IMR-90 (cell line): ENCODE data around the gene OR51I2. TPM values are rescaled to one million over a fixed set of nuclear protein-coding genes. Genes with fewer than 3 reads are reported as not detected.

Source experiments
- ATAC-seq: fragments of 200-7000 bp; cut with Tn5 transposase; 2 replicates; pipeline ENCODE4 v1.9.1; 2020; ENCODE audit warnings: low read depth, mild to moderate bottlenecking, moderate library complexity
- BruUV-seq: library from RNA; stranded (reverse); fragments of 400-500 nt; replicated peaks from 2 replicates; lab custom pipeline; 2021; lab: Mats Ljungman, UMichigan
- CTCF ChIA-PET: fragments of 300-600 bp; formaldehyde crosslinking; extraction: SDS; loops from one replicate; lab custom pipeline; 2021; ENCODE audit warnings: antibody characterized with exemption; lab: Yijun Ruan, JAX
- POLR2A ChIA-PET: fragments of 300-600 bp; sonication (Branson Sonifier 250); formaldehyde crosslinking; loops from one replicate; lab custom pipeline; 2022; ENCODE audit warnings: antibody characterized with exemption; ENCODE audit not compliant: unreplicated experiment; lab: Charles Lee
- DNase-seq: peaks from one replicate; pipeline ENCODE4 v3.0.0; 2013
- H2AFZ ChIP-seq: replicated peaks from 2 replicates; pipeline ENCODE3; 2013; ENCODE audit warnings: low read length, mild to moderate bottlenecking; ENCODE audit not compliant: poor library complexity
- H2AK5ac ChIP-seq: 2 replicates; pipeline ENCODE4 v1.6.1; 2013; ENCODE audit warnings: low read depth, low read length, inconsistent platforms
- H2AK9ac ChIP-seq: replicated peaks from 2 replicates; pipeline ENCODE3; 2013; ENCODE audit warnings: mild to moderate bottlenecking, low read depth, low read length, moderate library complexity; ENCODE audit not compliant: poor library complexity
- H2BK120ac ChIP-seq: 2 replicates; pipeline ENCODE4 v1.6.1; 2013; ENCODE audit warnings: low read depth, low read length, inconsistent platforms
- H2BK15ac ChIP-seq: 3 replicates; pipeline ENCODE4 v1.6.1; 2013; ENCODE audit warnings: low read depth, low read length, inconsistent platforms
- H2BK20ac ChIP-seq: 2 replicates; pipeline ENCODE4 v1.6.1; 2013; ENCODE audit warnings: low read depth, mild to moderate bottlenecking, inconsistent platforms, low read length, moderate library complexity
- H2BK5ac ChIP-seq: 2 replicates; pipeline ENCODE4 v1.6.1; 2013; ENCODE audit warnings: mild to moderate bottlenecking, low read depth, low read length, inconsistent platforms; ENCODE audit not compliant: poor library complexity, severe bottlenecking
- H3K14ac ChIP-seq: replicated peaks from 2 replicates; pipeline ENCODE4 v1.6.1; 2013; ENCODE audit warnings: low read depth, low read length, inconsistent platforms
- H3K18ac ChIP-seq: 2 replicates; pipeline ENCODE4 v1.6.1; 2013; ENCODE audit warnings: low read depth, low read length, control low read depth
- H3K23ac ChIP-seq: 2 replicates; pipeline ENCODE4 v1.6.1; 2013; ENCODE audit warnings: low read depth, low read length, inconsistent platforms
- H3K27ac ChIP-seq: 2 replicates; pipeline ENCODE4 v1.5.1; 2013; ENCODE audit warnings: mild to moderate bottlenecking, control low read depth, low read length; ENCODE audit not compliant: insufficient read depth
- H3K27me3 ChIP-seq: 2 replicates; pipeline ENCODE4 v1.6.1; 2013; ENCODE audit warnings: low read length; ENCODE audit not compliant: control insufficient read depth, insufficient read depth
- H3K36me3 ChIP-seq: 2 replicates; pipeline ENCODE4 v1.6.1; 2013; ENCODE audit warnings: low read length, mixed read lengths; ENCODE audit not compliant: control insufficient read depth, insufficient read depth
- H3K4ac ChIP-seq: 2 replicates; pipeline ENCODE4 v1.6.1; 2013; ENCODE audit warnings: low read depth, low read length, inconsistent platforms
- H3K4me1 ChIP-seq: 2 replicates; pipeline ENCODE4 v1.6.1; 2013; ENCODE audit warnings: low read length, mixed read lengths; ENCODE audit not compliant: control insufficient read depth, insufficient read depth
- H3K4me2 ChIP-seq: 2 replicates; pipeline ENCODE4 v1.6.1; 2013; ENCODE audit warnings: low read depth, mild to moderate bottlenecking, control low read depth, low read length, moderate library complexity
- H3K4me3 ChIP-seq: 2 replicates; pipeline ENCODE4 v1.5.1; 2013; ENCODE audit warnings: low read depth, mild to moderate bottlenecking, control low read depth, low read length, moderate library complexity; ENCODE audit not compliant: insufficient read depth
- H3K56ac ChIP-seq: 2 replicates; pipeline ENCODE4 v1.6.1; 2013; ENCODE audit warnings: low read length, inconsistent platforms; ENCODE audit not compliant: insufficient read depth; ENCODE audit errors: extremely low read depth
- H3K79me1 ChIP-seq, 2 experiments: 2 replicates each; pipeline ENCODE4 v1.6.1; 2013; ENCODE audit warnings: low read length in 2 of 2, inconsistent platforms in 1 of 2, low read depth in 1 of 2
- H3K9ac ChIP-seq: 2 replicates; pipeline ENCODE4 v1.6.1; 2013; ENCODE audit warnings: low read depth, low read length, control low read depth
- H3K9me1 ChIP-seq: 2 replicates; pipeline ENCODE4 v1.6.1; 2013; ENCODE audit warnings: low read length, inconsistent platforms; ENCODE audit not compliant: insufficient read depth
- H3K9me3 ChIP-seq: 2 replicates; pipeline ENCODE4 v1.6.1; 2013; ENCODE audit warnings: low read length; ENCODE audit not compliant: control insufficient read depth, insufficient read depth
- H4K20me1 ChIP-seq: 2 replicates; pipeline ENCODE4 v1.6.1; 2013; ENCODE audit warnings: low read length, inconsistent platforms; ENCODE audit not compliant: insufficient read depth
- H4K5ac ChIP-seq: 2 replicates; pipeline ENCODE4 v1.6.1; 2013; ENCODE audit warnings: mild to moderate bottlenecking, low read depth, low read length, control low read depth
- H4K8ac ChIP-seq, 2 experiments: 2 replicates each; pipeline ENCODE4 v1.6.1; 2013; ENCODE audit warnings: low read depth in 2 of 2, low read length in 2 of 2, control low read depth in 1 of 2, inconsistent platforms in 1 of 2
- H4K91ac ChIP-seq: 2 replicates; pipeline ENCODE4 v1.6.1; 2013; ENCODE audit warnings: low read depth, low read length, inconsistent platforms; ENCODE audit not compliant: insufficient read depth
- BHLHE40 ChIP-seq: fragments of 150-350 bp; IDR thresholded peaks from 2 replicates; pipeline ENCODE4 v1.6.1; 2016; ENCODE audit warnings: mild to moderate bottlenecking, low read depth, low read length
- CEBPB ChIP-seq: IDR thresholded peaks from 2 replicates; pipeline ENCODE4 v1.6.1; 2012; ENCODE audit warnings: low read depth, low read length, improper control_type of control experiment
- CHD1 ChIP-seq: IDR thresholded peaks from 2 replicates; pipeline ENCODE4 v1.6.1; 2012; ENCODE audit warnings: low read depth, low read length, improper control_type of control experiment
- CTCF ChIP-seq: conservative IDR thresholded peaks from 2 replicates; pipeline ENCODE4 v1.5.1; 2012; ENCODE audit warnings: mild to moderate bottlenecking, low read depth, low read length, improper control_type of control experiment
- ELK1 ChIP-seq: fragments of 150-350 bp; IDR thresholded peaks from 2 replicates; pipeline ENCODE4 v1.6.1; 2016; ENCODE audit warnings: low read depth, mild to moderate bottlenecking, low read length, moderate library complexity, borderline replicate concordance
- FOS ChIP-seq: fragments of 150-350 bp; IDR thresholded peaks from 2 replicates; pipeline ENCODE4 v1.6.1; 2016; ENCODE audit warnings: low read depth, low read length
- MAFK ChIP-seq: IDR thresholded peaks from 2 replicates; pipeline ENCODE4 v1.6.1; 2012; ENCODE audit warnings: low read depth, low read length, improper control_type of control experiment
- MAZ ChIP-seq: IDR thresholded peaks from 2 replicates; pipeline ENCODE4 v1.6.1; 2012; ENCODE audit warnings: low read depth, mild to moderate bottlenecking, low read length, improper control_type of control experiment, moderate library complexity, borderline replicate concordance
- MXI1 ChIP-seq: IDR thresholded peaks from 2 replicates; pipeline ENCODE4 v1.6.1; 2012; ENCODE audit warnings: low read depth, mild to moderate bottlenecking, low read length, moderate library complexity, borderline replicate concordance
- NFE2L2 ChIP-seq: fragments of 150-350 bp; IDR thresholded peaks from 2 replicates; pipeline ENCODE4 v1.6.1; 2016; ENCODE audit warnings: low read depth, mild to moderate bottlenecking, low read length
- RAD21 ChIP-seq: IDR thresholded peaks from 2 replicates; pipeline ENCODE4 v1.6.1; 2012; ENCODE audit warnings: low read length, improper control_type of control experiment
- RCOR1 ChIP-seq: IDR thresholded peaks from 2 replicates; pipeline ENCODE4 v1.6.1; 2012; ENCODE audit warnings: mild to moderate bottlenecking, low read length, improper control_type of control experiment; ENCODE audit not compliant: insufficient replicate concordance
- SMC3 ChIP-seq: fragments of 150-350 bp; IDR thresholded peaks from 2 replicates; pipeline ENCODE4 v1.6.1; 2016; ENCODE audit warnings: low read depth, mild to moderate bottlenecking, antibody characterized with exemption, low read length, moderate library complexity
- USF2 ChIP-seq: fragments of 150-350 bp; IDR thresholded peaks from 2 replicates; pipeline ENCODE4 v1.6.1; 2017; ENCODE audit warnings: mild to moderate bottlenecking, antibody characterized with exemption, low read length, low read depth
- WGBS, 2 experiments: methylation state at CpG; one replicate each; pipeline versions ENCODE4 v1.1.5 to v1.1.7; 2013; ENCODE audit warnings: missing lambda C conversion rate in 2 of 2; ENCODE audit not compliant: insufficient read length in 1 of 2; ENCODE audit errors: extremely low coverage in 2 of 2; 5-methylcytosine and 5-hydroxymethylcytosine counted together
- dilution Hi-C: fragments of 300-500 bp; cut with HindIII; formaldehyde crosslinking; loops from one replicate; pipeline ENCODE4 v1.14.3; 2018; ENCODE audit warnings: low sequenced_read_pairs; ENCODE audit not compliant: unreplicated experiment
- in situ Hi-C: fragments of 300-500 bp; cut with MboI; formaldehyde crosslinking; loops from 3 replicates; pipeline ENCODE4 v1.14.3; 2019; ENCODE audit warnings: low sequenced_read_pairs, inconsistent platforms, mixed read lengths
- intact Hi-C: fragments of 100-400 bp; cut with micrococcal nuclease; formaldehyde crosslinking; loops from 2 replicates; pipeline ENCODE4 v1.10.0; 2022
- polyA plus RNA-seq, 3 experiments: library from polyadenylated mRNA; depleted of rRNA; stranded (reverse); fragments of >200 nt; gene quantifications; 2 replicates each; pipeline ENCODE4 v1.2.3, GENCODE V29; 2012; ENCODE audit warnings: low replicate concordance in 1 of 3
- total RNA-seq: library from RNA; depleted of rRNA; stranded (reverse); fragments of >200 nt; gene quantifications from 2 replicates; pipeline ENCODE4 v1.2.3, GENCODE V29; 2012

The OR51I2 gene
- total and polyA plus RNA-seq, 2 of the 4 experiments (the other 2 are of a cell fraction) = not detected

- Histone ChIP-seq H3K18ac (no peak overlapping the region), H3K56ac (no peak overlapping the region), H3K23ac (no peak overlapping the region), H3K27me3 (no peaks in the 10 kb centered on the region), H3K4me1 (no peaks in the 10 kb centered on the region), H3K9me3 (no peaks in the 10 kb centered on the region), H4K91ac (no peak overlapping the region), H2BK120ac (no peak overlapping the region), H3K27ac (no peak overlapping the region), H2BK20ac (no peak overlapping the region), H2BK5ac (no peak overlapping the region), H3K4ac (no peak overlapping the region), H4K5ac (no peak overlapping the region), H3K4me3 (no peak overlapping the region), H3K4me2 (no peak overlapping the region), H2AFZ (no peak overlapping the region), H3K9ac (no peak overlapping the region), H3K14ac (no peak overlapping the region), H2AK5ac (no peak overlapping the region), H3K9me1 (no peaks in the 10 kb centered on the region), H3K79me1 (no peaks in the 10 kb centered on the region), H2AK9ac (no peak overlapping the region), H2BK15ac (no peak overlapping the region), H3K36me3 (no peaks in the 10 kb centered on the region), H4K20me1 (no peaks in the 10 kb centered on the region), H4K8ac (no peak overlapping the region)
- in situ Hi-C loops = no loop called here
- ATAC-seq (no peak), DNase-seq (peak; percentile 11)
- intact Hi-C loops = no loop called here
- TF ChIP-seq MAFK = no peak
- no peak for TF ChIP-seq RAD21
- TF ChIP-seq CHD1 = no peak
- no peak for TF ChIP-seq MXI1
- no peak for TF ChIP-seq FOS
- TF ChIP-seq NFE2L2 = no peak
- no peak for TF ChIP-seq ELK1
- no peak for TF ChIP-seq BHLHE40
- TF ChIP-seq MAZ = no peak
- no peak for TF ChIP-seq CTCF
- no peak for TF ChIP-seq RCOR1
- TF ChIP-seq CEBPB = no peak
- TF ChIP-seq USF2 = no peak
- no peak for TF ChIP-seq SMC3
- no CpG with 5 or more reads among the region's 5 CpGs for WGBS, 2 experiments
- BruUV-seq = no TSS peak
- POLR2A ChIA-PET = no interaction called here
- CTCF ChIA-PET = no interaction called here
- dilution Hi-C loops = no loop called here
These were observed 40.6 kb downstream of the OR51I2 start for GRCh38 chr11:5489576-5490357.
